Activated CD4-positive, alpha-beta memory T cell treated with anti-CD3 and anti-CD28 coated beads, Interleukin-2, amount 10 ng/mL, durations not matched to agents 7 days and 5 days (primary cell): ENCODE data around the gene MTHFD1. TPM values are rescaled to one million over a fixed set of nuclear protein-coding genes. Genes with fewer than 3 reads are reported as not detected.

Experiments
- CTCF ChIA-PET: fragments of 350-600 bp; sonication (Branson Sonifier 250); formaldehyde crosslinking; loops from one replicate; lab custom pipeline; 2021; ENCODE audit warnings: antibody characterized with exemption, inconsistent platforms; lab: Charles Lee
- POLR2A ChIA-PET: fragments of 350-600 bp; sonication (Branson Sonifier 250); formaldehyde crosslinking; loops from one replicate; lab custom pipeline; 2021; ENCODE audit warnings: antibody characterized with exemption; lab: Charles Lee
- DNase-seq: peaks from one replicate; pipeline ENCODE4 v3.0.0-alpha.2; 2020
- H3K27ac Mint-ChIP-seq: one replicate; pipeline ENCODE4 v1.8.0; 2021; ENCODE audit warnings: mild to moderate bottlenecking, mixed read lengths
- H3K27me3 Mint-ChIP-seq: one replicate; pipeline ENCODE4 v1.8.0; 2021; ENCODE audit warnings: mixed read lengths
- H3K36me3 Mint-ChIP-seq: one replicate; pipeline ENCODE4 v1.8.0; 2021; ENCODE audit warnings: low read depth, mixed read lengths
- H3K4me1 Mint-ChIP-seq: one replicate; pipeline ENCODE4 v1.8.0; 2021; ENCODE audit warnings: mixed read lengths
- H3K4me3 Mint-ChIP-seq: one replicate; pipeline ENCODE4 v1.8.0; 2021; ENCODE audit warnings: mild to moderate bottlenecking, mixed read lengths
- H3K9me3 Mint-ChIP-seq: one replicate; pipeline ENCODE4 v1.8.0; 2021; ENCODE audit warnings: mixed read lengths
- total RNA-seq, 2 experiments: library from RNA; stranded (reverse); gene quantifications; one replicate each; pipeline ENCODE4 v1.2.3, GENCODE V29; 2021

Gene MTHFD1
- total RNA-seq, 2 experiments from 2014 or later, result 142 to 147 TPM

- peaks cover 48% of the 10 kb centered on the region for H3K4me1 Mint-ChIP-seq
- peaks cover 55% of the 10 kb centered on the region for H3K36me3 Mint-ChIP-seq
- peak within 1 kb of the TSS; percentile 100 for H3K27ac Mint-ChIP-seq
Measured at GRCh38 chr14:64503434-64504309, 115.5 kb downstream of the MTHFD1 start, which contains the start of gene ZBTB25. ZBTB25 (minus strand) TSS chr14:64503838; CDS start chr14:64490533, 13,305 bp downstream.

GRCh38 chr14:64504310-64504896 lies 116.2 kb downstream of the MTHFD1 start, which contains the start of gene ZBTB1:
ZBTB1 (plus strand) TSS chr14:64504770; CDS start chr14:64521505, 16,735 bp downstream.
- Mint-ChIP-seq H3K36me3 (peaks cover 51% of the 10 kb centered on the region), H3K9me3 (no peaks in the 10 kb centered on the region), H3K4me3 (peak within 1 kb of the TSS; percentile 94), H3K4me1 (peaks cover 52% of the 10 kb centered on the region), H3K27me3 (no peaks in the 10 kb centered on the region), H3K27ac (peak within 1 kb of the TSS; percentile 100)
- CTCF ChIA-PET, result interaction anchor here (0.6 kb wide), 1 partner anchor 19 kb away, joined by 3 read pairs; no protein-coding TSS in a partner anchor
- POLR2A ChIA-PET, result interaction anchor here (0.6 to 6.5 kb wide), 28 partner anchors 9 to 650 kb away, joined by 3 to 75 read pairs (median 4); partner anchors contain the start of genes AKAP5, CHURC1, HSPA2 and MTHFD1
- DNase-seq, result peak; percentile 87

More at GRCh38 chr14:64503434-64504309, 115.5 kb downstream of the MTHFD1 start, which contains the start of gene ZBTB25:
- H3K27me3 Mint-ChIP-seq, result no peaks in the 10 kb centered on the region
- H3K4me3 Mint-ChIP-seq, result peak within 1 kb of the TSS; percentile 94
- DNase-seq, result peak; percentile 97
- H3K9me3 Mint-ChIP-seq, result no peaks in the 10 kb centered on the region
- CTCF ChIA-PET, result interaction anchor here (1.3 to 2.3 kb wide), 3 partner anchors 25 to 114 kb away, joined by 3 to 10 read pairs (median 8); partner anchors contain the start of gene HSPA2
- POLR2A ChIA-PET, result interaction anchor here (0.7 to 6.5 kb wide), 34 partner anchors 8 to 650 kb away, joined by 3 to 75 read pairs (median 5); partner anchors contain the start of genes AKAP5, CHURC1, HSPA2 and MTHFD1

- H3K4me1 Mint-ChIP-seq, result peaks cover 52% of the 10 kb centered on the region
- peaks cover 48% of the 10 kb centered on the region for H3K36me3 Mint-ChIP-seq
- DNase-seq, result peak; percentile 89
- ChIA-PET CTCF (interaction anchor here (0.6 to 1.2 kb wide), 2 partner anchors 9 to 20 kb away, joined by 3 to 4 read pairs; no protein-coding TSS in a partner anchor), POLR2A (interaction anchor here (0.5 to 6.5 kb wide), 29 partner anchors 9 to 651 kb away, joined by 3 to 75 read pairs (median 4); partner anchors contain the start of genes AKAP5, HSPA2, MTHFD1 and PPP1R36)
- no peaks in the 10 kb centered on the region for H3K27me3 Mint-ChIP-seq
- H3K4me3 Mint-ChIP-seq, result peak overlapping the region; percentile 84
- peak overlapping the region; percentile 100 for H3K27ac Mint-ChIP-seq
- H3K9me3 Mint-ChIP-seq, result no peaks in the 10 kb centered on the region
Measured at GRCh38 chr14:64504897-64505794, 117.0 kb downstream of the MTHFD1 start.

GRCh38 chr14:64506721-64507120 lies 118.6 kb downstream of the MTHFD1 start:
- Mint-ChIP-seq H3K9me3 (no peaks in the 10 kb centered on the region), H3K27ac (peak overlapping the region; percentile 91), H3K4me3 (peak overlapping the region; percentile 84), H3K36me3 (peaks cover 51% of the 10 kb centered on the region), H3K27me3 (no peaks in the 10 kb centered on the region), H3K4me1 (peaks cover 54% of the 10 kb centered on the region)
- POLR2A ChIA-PET, result interaction anchor here (1.0 to 3.7 kb wide), 2 partner anchors 26 to 169 kb away, joined by 3 to 28 read pairs; no protein-coding TSS in a partner anchor
- no peak for DNase-seq
- CTCF ChIA-PET, result no interaction called here

- DNase-seq, result peak; percentile 31
- Mint-ChIP-seq H3K36me3 (peaks cover 43% of the 10 kb centered on the region), H3K4me3 (peak overlapping the region; percentile 84), H3K9me3 (no peaks in the 10 kb centered on the region), H3K27ac (peak overlapping the region; percentile 91), H3K4me1 (peaks cover 55% of the 10 kb centered on the region), H3K27me3 (no peaks in the 10 kb centered on the region)
- ChIA-PET POLR2A (interaction anchor here (0.9 to 3.7 kb wide), 7 partner anchors 11 to 170 kb away, joined by 3 to 28 read pairs (median 3); partner anchors contain the start of gene MTHFD1), CTCF (interaction anchor here (1.0 to 4.4 kb wide), 3 partner anchors 13 to 384 kb away, joined by 3 to 30 read pairs (median 7); no protein-coding TSS in a partner anchor)
Measured at GRCh38 chr14:64507376-64508156, 119.4 kb downstream of the MTHFD1 start.

GRCh38 chr14:64508215-64508776 lies 120.1 kb downstream of the MTHFD1 start:
- POLR2A ChIA-PET, result interaction anchor here (0.9 to 2.3 kb wide), 5 partner anchors 12 to 170 kb away, joined by 3 to 11 read pairs (median 3); partner anchors contain the start of gene MTHFD1
- H3K27ac Mint-ChIP-seq, result peak overlapping the region; percentile 91
- no peak for DNase-seq
- CTCF ChIA-PET, result interaction anchor here (1.0 to 4.4 kb wide), 7 partner anchors 11 to 383 kb away, joined by 3 to 30 read pairs (median 12); partner anchors contain the start of gene HSPA2
- H3K9me3 Mint-ChIP-seq, result no peaks in the 10 kb centered on the region
- H3K27me3 Mint-ChIP-seq, result no peaks in the 10 kb centered on the region
- H3K4me3 Mint-ChIP-seq, result peak overlapping the region; percentile 84
- peaks cover 38% of the 10 kb centered on the region for H3K36me3 Mint-ChIP-seq
- H3K4me1 Mint-ChIP-seq, result peaks cover 56% of the 10 kb centered on the region

- peaks cover 59% of the 10 kb centered on the region for H3K4me1 Mint-ChIP-seq
- peak overlapping the region; percentile 50 for H3K4me3 Mint-ChIP-seq
- H3K27ac Mint-ChIP-seq, result peak overlapping the region; percentile 91
- ChIA-PET CTCF (interaction anchor here (0.8 to 4.4 kb wide), 9 partner anchors 11 to 383 kb away, joined by 3 to 30 read pairs (median 7); partner anchors contain the start of gene HSPA2), POLR2A (interaction anchor here (1.0 to 2.3 kb wide), 3 partner anchors 12 to 122 kb away, joined by 3 to 11 read pairs (median 8); partner anchors contain the start of gene MTHFD1)
- no peak for DNase-seq
- H3K36me3 Mint-ChIP-seq, result peaks cover 40% of the 10 kb centered on the region
- no peaks in the 10 kb centered on the region for H3K27me3 Mint-ChIP-seq
- no peaks in the 10 kb centered on the region for H3K9me3 Mint-ChIP-seq
Measured at GRCh38 chr14:64509036-64509435, 120.9 kb downstream of the MTHFD1 start.

Other genes starting within 250 kb of the MTHFD1 start
- gene ESR2, start 94.0 kb upstream of the MTHFD1 start, total RNA-seq, result under 1 TPM; 0.13 to 0.18 TPM
- gene AKAP5, start 77.1 kb downstream of the MTHFD1 start, total RNA-seq, result under 1 TPM; 0.88 TPM
- 10 to 100 TPM; 38.8 to 40.5 TPM for gene ZBTB25, start 115.5 kb downstream of the MTHFD1 start, total RNA-seq
- gene ZBTB1, start 116.4 kb downstream of the MTHFD1 start, total RNA-seq, result 10 to 100 TPM; 81.2 to 86.1 TPM
- 1 to 10 TPM; 6.8 to 7.1 TPM for gene HSPA2, start 152.4 kb downstream of the MTHFD1 start, total RNA-seq
- gene PPP1R36, start 161.6 kb downstream of the MTHFD1 start, total RNA-seq, result under 1 TPM in 1 of 2 experiments, not detected in 1; 0.53 TPM